A673 (cell line): Measurements from ENCODE around the gene DNLZ. TPM values are rescaled to one million over a fixed set of nuclear protein-coding genes. Genes with fewer than 3 reads are reported as not detected.

Experiments
- BruUV-seq: library from RNA; stranded (reverse); fragments of 400-500 nt; replicated peaks from 2 replicates; lab custom pipeline; 2021; lab: Mats Ljungman, UMichigan
- CTCF ChIA-PET: fragments of 300-600 bp; sonication (Branson Sonifier 250); formaldehyde crosslinking; loops from one replicate; lab custom pipeline; 2022; ENCODE audit warnings: antibody characterized with exemption; lab: Charles Lee
- POLR2A ChIA-PET: fragments of 300-600 bp; sonication (Branson Sonifier 250); formaldehyde crosslinking; loops from one replicate; lab custom pipeline; 2022; ENCODE audit warnings: antibody characterized with exemption; ENCODE audit not compliant: low non-redundant PET; lab: Charles Lee
- DNase-seq: peaks from one replicate; pipeline ENCODE4 v3.0.0-alpha.2; 2015; ENCODE audit warnings: low spot score
- H3K27ac ChIP-seq: fragments of 200-600 bp; sonication (generic); 2 replicates; pipeline ENCODE4 v1.5.1; 2016; ENCODE audit warnings: mixed run types, low read depth, mild to moderate bottlenecking, mixed read lengths, antibody characterized with exemption, low read length; ENCODE audit not compliant: poor library complexity, severe bottlenecking
- H3K27me3 ChIP-seq: fragments of 200-600 bp; sonication (generic); replicated peaks from 2 replicates; pipeline ENCODE4 v1.6.1; 2017; ENCODE audit warnings: mixed run types, low read depth, mild to moderate bottlenecking, mixed read lengths, antibody characterized with exemption, low read length; ENCODE audit not compliant: insufficient read depth, poor library complexity
- H3K36me3 ChIP-seq: fragments of 200-600 bp; sonication (generic); 2 replicates; pipeline ENCODE4 v1.6.1; 2016; ENCODE audit warnings: mixed run types, mild to moderate bottlenecking, mixed read lengths, antibody characterized with exemption, low read length; ENCODE audit not compliant: insufficient read depth, poor library complexity, severe bottlenecking
- H3K4me1 ChIP-seq: fragments of 200-600 bp; sonication (generic); 2 replicates; pipeline ENCODE4 v1.6.1; 2017; ENCODE audit warnings: mixed run types, mild to moderate bottlenecking, mixed read lengths, antibody characterized with exemption, low read length; ENCODE audit not compliant: insufficient read depth, poor library complexity, severe bottlenecking
- H3K4me3 ChIP-seq: fragments of 200-600 bp; sonication (generic); 2 replicates; pipeline ENCODE4 v1.5.1; 2016; ENCODE audit warnings: low read depth, mixed run types, mild to moderate bottlenecking, mixed read lengths, low read length; ENCODE audit not compliant: poor library complexity, severe bottlenecking
- H3K9me3 ChIP-seq: fragments of 200-600 bp; sonication (generic); 2 replicates; pipeline ENCODE4 v1.6.1; 2016; ENCODE audit warnings: mixed run types, low read depth, mild to moderate bottlenecking, mixed read lengths, antibody characterized with exemption, low read length; ENCODE audit not compliant: poor library complexity, severe bottlenecking
- EZH2 ChIP-seq: fragments of 200-600 bp; sonication (generic); IDR thresholded peaks from 2 replicates; pipeline ENCODE4 v1.6.1; 2017; ENCODE audit warnings: borderline replicate concordance, low read depth, mild to moderate bottlenecking, mixed read lengths, antibody characterized with exemption, low read length; ENCODE audit not compliant: poor library complexity, severe bottlenecking
- intact Hi-C: fragments of 100-400 bp; cut with micrococcal nuclease; formaldehyde crosslinking; loops from one replicate; pipeline ENCODE4 v1.10.0; 2022; ENCODE audit not compliant: unreplicated experiment
- total RNA-seq: library from RNA; stranded (reverse); gene quantifications from 2 replicates; pipeline ENCODE4 v1.2.3, GENCODE V29; 2021
- TF ChIP-seq, protein P1 (sequence below): fragments of 300-800, 200-600 bp; sonication (generic); conservative IDR thresholded peaks from 2 replicates; pipeline ENCODE4 v1.5.1; 2017; ENCODE audit warnings: low read depth, mild to moderate bottlenecking, antibody characterized with exemption, low read length, moderate library complexity, mixed read lengths

The DNLZ gene
- total RNA-seq, 1 experiment from 2014 or later = 37.3 TPM

DNA sequence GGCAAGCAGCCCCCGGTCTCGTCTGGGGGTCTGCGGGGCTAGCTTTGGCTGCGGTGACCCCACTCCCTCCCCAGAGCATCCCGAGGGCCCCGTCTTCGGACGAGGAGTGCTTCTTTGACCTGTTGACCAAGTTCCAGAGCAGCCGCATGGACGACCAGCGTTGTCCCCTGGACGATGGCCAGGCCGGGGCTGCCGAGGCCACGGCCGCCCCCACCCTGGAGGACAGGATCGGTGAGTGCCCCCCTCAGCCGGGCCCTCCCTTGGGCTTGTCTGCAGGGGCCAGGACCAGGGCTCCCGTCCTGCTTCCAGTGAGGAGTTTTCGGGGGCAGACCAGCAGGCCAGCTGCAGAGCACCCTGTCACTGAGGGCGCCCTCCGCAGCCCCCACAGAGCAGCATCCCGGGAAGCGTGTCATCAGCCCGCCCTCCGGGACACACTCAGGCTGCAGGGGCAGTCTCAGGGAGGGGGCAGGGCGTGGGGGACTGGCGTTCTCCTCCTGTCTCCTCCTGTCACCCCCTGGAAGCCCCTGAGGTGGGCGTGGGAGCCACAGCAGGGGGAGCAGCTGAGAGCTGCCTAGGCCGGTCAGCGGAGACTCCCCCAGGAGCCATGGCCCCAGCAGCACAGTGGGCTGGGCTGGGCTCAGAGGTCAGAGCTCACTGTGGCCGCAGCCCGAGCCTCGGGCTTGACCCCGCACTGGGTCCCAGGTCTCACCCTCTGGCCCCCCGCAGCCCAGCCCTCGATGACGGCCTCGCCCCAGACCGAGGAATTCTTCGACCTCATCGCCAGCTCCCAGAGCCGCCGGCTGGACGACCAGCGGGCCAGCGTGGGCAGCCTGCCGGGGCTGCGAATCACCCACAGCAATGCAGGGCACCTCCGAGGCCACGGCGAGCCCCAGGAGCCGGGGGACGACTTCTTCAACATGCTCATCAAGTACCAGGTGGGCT, 7.7 kb downstream of the DNLZ start:
- Histone ChIP-seq H3K4me3 (no peak overlapping the region), H3K4me1 (no peaks in the 10 kb centered on the region), H3K9me3 (no peaks in the 10 kb centered on the region), H3K27ac (no peak overlapping the region), H3K27me3 (no peaks in the 10 kb centered on the region), H3K36me3 (no peaks in the 10 kb centered on the region)
- ChIA-PET POLR2A (no interaction called here), CTCF (no interaction called here)
- TF ChIP-seq, protein P1, sequence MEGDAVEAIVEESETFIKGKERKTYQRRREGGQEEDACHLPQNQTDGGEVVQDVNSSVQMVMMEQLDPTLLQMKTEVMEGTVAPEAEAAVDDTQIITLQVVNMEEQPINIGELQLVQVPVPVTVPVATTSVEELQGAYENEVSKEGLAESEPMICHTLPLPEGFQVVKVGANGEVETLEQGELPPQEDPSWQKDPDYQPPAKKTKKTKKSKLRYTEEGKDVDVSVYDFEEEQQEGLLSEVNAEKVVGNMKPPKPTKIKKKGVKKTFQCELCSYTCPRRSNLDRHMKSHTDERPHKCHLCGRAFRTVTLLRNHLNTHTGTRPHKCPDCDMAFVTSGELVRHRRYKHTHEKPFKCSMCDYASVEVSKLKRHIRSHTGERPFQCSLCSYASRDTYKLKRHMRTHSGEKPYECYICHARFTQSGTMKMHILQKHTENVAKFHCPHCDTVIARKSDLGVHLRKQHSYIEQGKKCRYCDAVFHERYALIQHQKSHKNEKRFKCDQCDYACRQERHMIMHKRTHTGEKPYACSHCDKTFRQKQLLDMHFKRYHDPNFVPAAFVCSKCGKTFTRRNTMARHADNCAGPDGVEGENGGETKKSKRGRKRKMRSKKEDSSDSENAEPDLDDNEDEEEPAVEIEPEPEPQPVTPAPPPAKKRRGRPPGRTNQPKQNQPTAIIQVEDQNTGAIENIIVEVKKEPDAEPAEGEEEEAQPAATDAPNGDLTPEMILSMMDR = no peak
- intact Hi-C loops = no loop called here
- no peak for DNase-seq
- BruUV-seq = no TSS peak

DNA sequence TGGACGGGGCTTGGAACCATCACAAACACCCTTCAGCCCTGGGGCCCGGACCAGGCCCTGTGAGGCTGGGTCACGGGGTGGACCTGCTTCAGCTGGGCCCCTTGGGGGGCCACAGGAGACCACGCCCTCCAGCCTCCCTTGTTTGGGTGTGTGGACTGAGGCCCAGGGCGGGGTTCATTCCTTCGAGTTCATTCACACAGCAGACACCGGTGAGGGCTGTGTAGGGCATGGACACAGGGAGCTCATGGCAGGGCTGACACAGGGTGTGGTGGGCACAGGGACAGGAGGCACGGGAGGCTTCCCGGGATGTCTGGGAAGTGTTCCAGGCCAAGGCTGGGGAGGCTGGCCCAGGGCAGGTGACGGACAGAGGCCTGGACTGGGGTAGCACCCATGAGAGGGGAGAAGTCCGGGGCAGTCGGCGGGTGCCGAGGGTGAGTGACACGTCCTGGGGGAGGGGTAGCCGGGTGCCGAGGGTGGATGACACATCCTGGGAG, 8.9 kb downstream of the DNLZ start:
- no peaks in the 10 kb centered on the region for H3K4me1 ChIP-seq
- intact Hi-C loops = no loop called here
- H3K4me3 ChIP-seq = no peak overlapping the region
- H3K36me3 ChIP-seq = no peaks in the 10 kb centered on the region
- BruUV-seq = no TSS peak
- DNase-seq = no peak
- no peak overlapping the region for H3K27ac ChIP-seq
- TF ChIP-seq EZH2 = no peak
- TF ChIP-seq, protein P1 = no peak
- ChIA-PET POLR2A (no interaction called here), CTCF (no interaction called here)
- no peaks in the 10 kb centered on the region for H3K27me3 ChIP-seq
- no peaks in the 10 kb centered on the region for H3K9me3 ChIP-seq

DNA sequence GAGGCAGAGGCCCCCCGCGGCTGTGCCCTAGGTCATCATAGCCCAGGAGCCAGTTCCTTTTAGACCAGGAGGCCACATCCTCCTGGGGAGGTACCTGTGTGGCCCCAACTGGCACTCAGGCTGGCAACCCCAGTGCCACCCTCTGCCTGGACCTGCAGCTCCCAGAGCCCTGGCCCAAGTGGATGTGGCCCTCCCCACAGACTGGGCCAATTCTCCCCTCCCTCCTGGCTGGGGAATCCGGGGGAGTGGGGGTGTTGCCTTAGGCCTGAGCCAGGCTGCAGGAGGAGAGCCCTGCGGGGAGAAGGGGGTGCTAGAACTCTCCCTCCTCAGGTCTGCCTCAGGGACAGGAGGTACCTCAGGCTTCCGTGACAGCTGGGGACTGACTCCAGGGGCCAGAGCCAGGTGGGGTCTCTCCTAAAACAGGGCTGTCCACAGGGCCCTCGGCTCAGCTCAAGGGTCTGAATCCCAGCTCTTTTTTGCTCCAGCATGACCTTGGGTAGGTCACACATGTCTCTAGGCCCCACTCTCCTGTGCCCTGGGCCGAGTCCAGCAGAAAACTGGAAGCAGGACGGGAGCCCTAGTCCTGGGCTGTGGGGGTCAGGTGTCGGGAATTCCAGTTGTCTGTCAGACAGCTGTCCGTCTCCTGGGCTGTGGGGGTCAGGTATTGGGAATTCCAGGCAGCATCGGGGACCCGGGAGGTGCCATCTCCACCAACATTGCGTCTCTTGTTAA, 9.6 kb downstream of the DNLZ start:
- intact Hi-C loops = no loop called here
- Histone ChIP-seq H3K4me3 (no peak overlapping the region), H3K9me3 (no peaks in the 10 kb centered on the region), H3K4me1 (no peaks in the 10 kb centered on the region), H3K27me3 (no peaks in the 10 kb centered on the region), H3K36me3 (no peaks in the 10 kb centered on the region), H3K27ac (no peak overlapping the region)
- no peak for TF ChIP-seq EZH2
- TF ChIP-seq, protein P1 = no peak
- no TSS peak for BruUV-seq
- ChIA-PET POLR2A (no interaction called here), CTCF (no interaction called here)
- DNase-seq = no peak
